Ishikawa (cell line): Measurements from ENCODE around the gene FUBP1.

Source experiments
- CEBPB ChIP-seq: IDR thresholded peaks from 2 replicates; pipeline ENCODE4 v1.6.1; 2012
- CREB1 ChIP-seq: IDR thresholded peaks from 2 replicates; pipeline ENCODE4 v1.6.1; 2012; ENCODE audit warnings: low read depth
- EGR1 ChIP-seq: IDR thresholded peaks from 2 replicates; pipeline ENCODE4 v1.6.1; 2012
- EP300 ChIP-seq: IDR thresholded peaks from 2 replicates; pipeline ENCODE4 v1.6.1; 2012; ENCODE audit warnings: borderline replicate concordance
- FOXM1 ChIP-seq: IDR thresholded peaks from 2 replicates; pipeline ENCODE4 v1.6.1; 2012; ENCODE audit warnings: low read depth, borderline replicate concordance
- RAD21 ChIP-seq: IDR thresholded peaks from 2 replicates; pipeline ENCODE4 v1.6.1; 2012; ENCODE audit warnings: low read depth
- TAF1 ChIP-seq: IDR thresholded peaks from 2 replicates; pipeline ENCODE4 v1.6.1; 2012; ENCODE audit warnings: low read depth, mild to moderate bottlenecking
- TEAD4 ChIP-seq: IDR thresholded peaks from 2 replicates; pipeline ENCODE4 v1.6.1; 2012
- USF1 ChIP-seq: IDR thresholded peaks from 2 replicates; pipeline ENCODE4 v1.6.1; 2012
- YY1 ChIP-seq: IDR thresholded peaks from 2 replicates; pipeline ENCODE4 v1.6.1; 2012; ENCODE audit warnings: low read depth
- TF ChIP-seq, protein P1 (sequence below): IDR thresholded peaks from 2 replicates; pipeline ENCODE4 v1.6.1; 2012

GRCh38 chr1:78003882-78004718 lies 25.2 kb upstream of the FUBP1 start:
- TF ChIP-seq, protein P1, sequence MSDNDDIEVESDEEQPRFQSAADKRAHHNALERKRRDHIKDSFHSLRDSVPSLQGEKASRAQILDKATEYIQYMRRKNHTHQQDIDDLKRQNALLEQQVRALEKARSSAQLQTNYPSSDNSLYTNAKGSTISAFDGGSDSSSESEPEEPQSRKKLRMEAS: no peak
- TF ChIP-seq RAD21 (no peak), TEAD4 (no peak; the same call in 1 of the 2 replicates), YY1 (no peak), CEBPB (no peak), EGR1 (no peak), FOXM1 (no peak), EP300 (no peak), TAF1 (no peak), USF1 (no peak), CREB1 (no peak)
